K562 (cell line): Measurements from ENCODE around the gene MFSD6L. TPM values are rescaled to one million over a fixed set of nuclear protein-coding genes. Genes with fewer than 3 reads are reported as not detected.

Experiments used
- ATAC-seq: fragments of 200-7000 bp; cut with Tn5 transposase; 3 replicates; pipeline ENCODE4 v1.9.1; 2020; ENCODE audit warnings: moderate library complexity
- BruUV-seq: library from RNA; stranded (reverse); fragments of 400-500 nt; replicated peaks from 2 replicates; lab custom pipeline; 2021; lab: Mats Ljungman, UMichigan
- CTCF ChIA-PET: fragments of 300-600 bp; formaldehyde crosslinking; extraction: SDS; loops from one replicate; lab custom pipeline; 2021; ENCODE audit warnings: low intra/inter-chr PET ratio; lab: Yijun Ruan, JAX
- POLR2A ChIA-PET: fragments of 300-600, 350-650 bp; sonication (Branson Sonifier 250); formaldehyde crosslinking; extraction: SDS; loops from one replicate; lab custom pipeline; 2021; ENCODE audit warnings: antibody characterized with exemption, inconsistent platforms; lab: Yijun Ruan, JAX
- DNase-seq, 4 experiments: peaks; one replicate each; pipeline versions ENCODE4 v3.0.0 to v3.0.0-alpha.2; 2011 to 2018; ENCODE audit warnings: low spot score in 3 of 4, mixed read lengths in 3 of 4; ENCODE audit errors: extremely low read depth in 1 of 4
- FAIRE-seq: peaks from 2 replicates; lab custom pipeline; 2011; peaks lifted over from hg19 to GRCh38; lab: Jason Lieb, UNC
- H2AFZ ChIP-seq: 2 replicates; pipeline ENCODE4 v1.6.0; 2011; ENCODE audit warnings: low read depth, low read length, control low read depth, inconsistent platforms
- H3K27ac ChIP-seq: fragments of 200-600 bp; 3 replicates; pipeline ENCODE4 v1.8.0; 2011; ENCODE audit warnings: low read depth, mild to moderate bottlenecking, control low read depth, inconsistent platforms, low read length, moderate library complexity, mixed read lengths; ENCODE audit errors: extremely low read depth
- H3K27me3 ChIP-seq, 2 experiments: fragments of 300-600 bp in 1 of 2; 2 replicates in 1 of 2; 3 replicates in 1 of 2; pipeline versions ENCODE4 v1.6.0 to v1.8.0; 2011; ENCODE audit warnings: inconsistent platforms in 2 of 2, low read length in 2 of 2, mild to moderate bottlenecking in 1 of 2, mixed read lengths in 1 of 2, moderate library complexity in 1 of 2; ENCODE audit not compliant: control insufficient read depth in 2 of 2, insufficient read depth in 2 of 2
- H3K36me3 ChIP-seq: fragments of 300-600 bp; 3 replicates; pipeline ENCODE4 v1.8.0; 2011; ENCODE audit warnings: mild to moderate bottlenecking, low read length, inconsistent platforms; ENCODE audit not compliant: control insufficient read depth, insufficient read depth
- H3K4me1 ChIP-seq, 2 experiments: fragments of 200-600 bp in 1 of 2; replicated peaks in 1 of 2; 2 replicates in 1 of 2; 3 replicates in 1 of 2; pipeline versions ENCODE4 v1.5.1 to v1.8.0; 2011; ENCODE audit warnings: inconsistent platforms in 2 of 2, low read length in 2 of 2, mild to moderate bottlenecking in 1 of 2, mixed read lengths in 1 of 2, moderate library complexity in 1 of 2; ENCODE audit not compliant: control insufficient read depth in 2 of 2, insufficient read depth in 2 of 2
- H3K4me2 ChIP-seq: 2 replicates; pipeline ENCODE4 v1.6.1; 2011; ENCODE audit warnings: low read length, control low read depth, inconsistent platforms, mixed read lengths; ENCODE audit not compliant: insufficient read depth
- H3K4me3 ChIP-seq: fragments of 200-600 bp; sonication (generic), shearing (Covaris generic); 2 replicates; pipeline ENCODE4 v1.5.1; 2016; ENCODE audit warnings: control low read depth, inconsistent platforms
- H3K79me2 ChIP-seq: fragments of 200-600 bp; 3 replicates; pipeline ENCODE4 v1.8.0; 2011; ENCODE audit warnings: low read length, inconsistent platforms; ENCODE audit not compliant: control insufficient read depth, insufficient read depth
- H3K9ac ChIP-seq, 2 experiments: 2 replicates each; pipeline versions ENCODE4 v1.6.0 to v1.6.1; 2011; ENCODE audit warnings: low read depth in 2 of 2, low read length in 2 of 2, control low read depth in 1 of 2, inconsistent platforms in 1 of 2, mild to moderate bottlenecking in 1 of 2, mixed read lengths in 1 of 2; ENCODE audit not compliant: insufficient read depth in 1 of 2
- H3K9me1 ChIP-seq: one replicate; pipeline ENCODE4 v1.6.0; 2011; ENCODE audit warnings: inconsistent platforms, mild to moderate bottlenecking, low read length, moderate library complexity; ENCODE audit not compliant: control insufficient read depth, insufficient read depth
- H3K9me3 ChIP-seq: replicated peaks from 2 replicates; pipeline ENCODE4 v1.5.1; 2011; ENCODE audit warnings: low read depth, low read length, inconsistent platforms; ENCODE audit not compliant: control insufficient read depth, insufficient read depth
- H4K20me1 ChIP-seq: replicated peaks from 2 replicates; pipeline ENCODE4 v1.6.1; 2011; ENCODE audit warnings: low read length, inconsistent platforms, mixed read lengths; ENCODE audit not compliant: control insufficient read depth, insufficient read depth
- HDAC6 ChIP-seq: IDR thresholded peaks from 2 replicates; pipeline ENCODE4 v1.6.1; 2012; ENCODE audit warnings: low read depth, mild to moderate bottlenecking, control low read depth, inconsistent platforms, low read length, moderate library complexity
- JUND ChIP-seq, 2 experiments: IDR thresholded peaks; 2 replicates in 1 of 2; 3 replicates in 1 of 2; pipeline ENCODE4 v1.6.1; 2011; ENCODE audit warnings: borderline replicate concordance in 2 of 2, low read depth in 2 of 2, low read length in 2 of 2, improper control_type of control experiment in 1 of 2, missing biosample characterization in 1 of 2, missing genetic modification characterization in 1 of 2, missing genetic modification reagents in 1 of 2
- MEF2A ChIP-seq: IDR thresholded peaks from 2 replicates; pipeline ENCODE4 v1.6.1; 2011; ENCODE audit warnings: low read depth, mild to moderate bottlenecking, low read length, moderate library complexity; ENCODE audit not compliant: control insufficient read depth
- MYNN ChIP-seq, 2 experiments: sonication (generic); formaldehyde crosslinking in 1 of 2; IDR thresholded peaks; 2 replicates each; pipeline versions ENCODE4 v1.5.0 to v1.6.1; 2016 to 2020; ENCODE audit warnings: antibody characterized with exemption in 1 of 2, missing genetic modification reagents in 1 of 2
- NONO ChIP-seq, 2 experiments: fragments of 200-400 bp in 1 of 2; fragments of 450-650 bp in 1 of 2; formaldehyde crosslinking in 1 of 2; IDR thresholded peaks; 2 replicates each; pipeline ENCODE4 v1.6.1; 2017; ENCODE audit warnings: low read depth in 2 of 2, mild to moderate bottlenecking in 2 of 2, moderate library complexity in 2 of 2, low read length in 1 of 2
- NR2C1 ChIP-seq, 2 experiments: fragments of 450-650 bp; IDR thresholded peaks; 2 replicates each; pipeline ENCODE4 v1.6.1; 2017; ENCODE audit warnings: mild to moderate bottlenecking in 2 of 2, antibody characterized with exemption in 1 of 2, inconsistent platforms in 1 of 2, missing compliant biosample characterization in 1 of 2, missing genetic modification characterization in 1 of 2
- POLR2B ChIP-seq: fragments of 450-650 bp; IDR thresholded peaks from 2 replicates; pipeline ENCODE4 v1.6.1; 2018; ENCODE audit warnings: low read depth; ENCODE audit not compliant: partially characterized antibody
- TAF15 ChIP-seq: fragments of 200-400 bp; formaldehyde crosslinking; IDR thresholded peaks from 2 replicates; pipeline ENCODE4 v1.6.1; 2017; ENCODE audit warnings: mild to moderate bottlenecking, low read depth, low read length, moderate library complexity
- WGBS: fragments of 100-300 bp; shearing (Covaris generic); methylation state at CpG from one replicate; pipeline ENCODE4 v1.1.6; 2016; ENCODE audit warnings: low coverage, mixed read lengths; ENCODE audit not compliant: insufficient coverage; ENCODE audit errors: missing lambda C conversion rate; 5-methylcytosine and 5-hydroxymethylcytosine counted together
- in situ Hi-C: fragments of 300-500 bp; cut with MboI; formaldehyde crosslinking; loops from 4 replicates; pipeline ENCODE4 v1.15.0; 2018; ENCODE audit warnings: inconsistent platforms, mixed read lengths
- intact Hi-C: fragments of 100-400 bp; cut with micrococcal nuclease; formaldehyde crosslinking; loops from 2 replicates; pipeline ENCODE4 v1.14.2; 2022
- polyA plus RNA-seq, 8 experiments: library from polyadenylated mRNA; depleted of rRNA in 4 of 8; stranded (reverse) in 5 of 8; unstranded in 3 of 8; fragments of >200 nt; fragmentation: Nextera tagmentation in 2 of 8; fragmentation: Illumina TruSeq in 1 of 8; extraction: Ambion mirVana in 2 of 8; extraction: Trizol in 1 of 8; gene quantifications; 2 replicates each; pipeline versions ENCODE4 v1.2.1 to v1.2.3, GENCODE V29; 2011 to 2014; ENCODE audit warnings: inconsistent platforms in 1 of 8, missing spikeins in 1 of 8
- total RNA-seq, 7 experiments: library from RNA; depleted of rRNA in 6 of 7; stranded (reverse); fragments of >200 nt in 6 of 7; fragmentation: Illumina TruSeq in 2 of 7; extraction: Trizol in 2 of 7; gene quantifications; 2 replicates each; pipeline versions ENCODE4 v1.2.1 to v1.2.3, GENCODE V29; 2011 to 2021; ENCODE audit warnings: low replicate concordance in 1 of 7
- TF ChIP-seq, protein P1 (sequence below): fragments of 450-650 bp; formaldehyde crosslinking; IDR thresholded peaks from 2 replicates; pipeline ENCODE4 v1.4.0; 2020; ENCODE audit warnings: mild to moderate bottlenecking, mixed read lengths
- TF ChIP-seq, protein P2 (sequence below): fragments of 450-650 bp; IDR thresholded peaks from 2 replicates; pipeline ENCODE4 v1.6.1; 2018; ENCODE audit warnings: mild to moderate bottlenecking, low read depth; ENCODE audit not compliant: partially characterized antibody
- TF ChIP-seq, protein P3 (sequence below), 2 experiments: fragments of 200-800 bp in 1 of 2; sonication (Bioruptor generic) in 1 of 2; sonication (generic) in 1 of 2; formaldehyde crosslinking in 1 of 2; IDR thresholded peaks in 1 of 2; conservative IDR thresholded peaks in 1 of 2; 2 replicates each; pipeline versions ENCODE4 v1.5.0 to v1.6.1; 2016 to 2020; ENCODE audit warnings: missing compliant biosample characterization in 1 of 2, missing genetic modification characterization in 1 of 2, missing genetic modification reagents in 1 of 2
- TF ChIP-seq, protein P4 (sequence below): sonication (generic); formaldehyde crosslinking; IDR thresholded peaks from 2 replicates; pipeline ENCODE4 v1.5.0; 2020; ENCODE audit warnings: missing genetic modification reagents

MFSD6L gene
- total and polyA plus RNA-seq, 9 of the 15 experiments (the other 6 are each of a cell fraction or from before 2014, with no cell fraction given), result not detected

DNA sequence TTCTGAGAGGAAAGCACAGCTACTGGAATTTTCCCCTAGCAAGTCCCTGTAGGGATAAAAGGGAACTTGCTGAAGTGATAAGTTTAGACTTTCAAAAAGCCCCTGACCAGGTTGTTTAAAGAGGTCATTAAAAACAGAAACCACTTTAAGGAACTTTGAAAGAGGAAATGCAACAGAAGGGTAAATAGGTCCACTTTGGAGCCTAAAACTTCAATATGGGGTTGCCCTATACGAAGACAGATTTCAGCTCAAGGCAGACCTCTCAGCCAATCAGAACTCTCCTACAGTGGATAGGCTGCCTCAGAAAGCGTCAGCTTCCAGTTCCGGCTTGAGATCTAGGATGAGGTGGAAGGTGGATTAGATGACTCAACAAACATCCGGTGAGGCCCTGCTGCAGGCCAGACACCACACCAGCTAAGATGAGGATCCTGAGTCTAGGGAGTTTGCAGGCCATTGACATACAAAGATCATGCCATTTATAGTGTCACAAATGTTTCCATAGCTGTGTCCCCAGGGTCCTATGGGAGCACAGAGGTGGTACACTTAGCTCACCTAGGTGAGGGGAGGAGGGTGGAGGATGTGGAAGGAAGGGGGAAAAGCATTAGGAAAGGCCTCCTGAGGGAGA lies 7.9 kb upstream of the MFSD6L start (continued):
- TF ChIP-seq, protein P1, sequence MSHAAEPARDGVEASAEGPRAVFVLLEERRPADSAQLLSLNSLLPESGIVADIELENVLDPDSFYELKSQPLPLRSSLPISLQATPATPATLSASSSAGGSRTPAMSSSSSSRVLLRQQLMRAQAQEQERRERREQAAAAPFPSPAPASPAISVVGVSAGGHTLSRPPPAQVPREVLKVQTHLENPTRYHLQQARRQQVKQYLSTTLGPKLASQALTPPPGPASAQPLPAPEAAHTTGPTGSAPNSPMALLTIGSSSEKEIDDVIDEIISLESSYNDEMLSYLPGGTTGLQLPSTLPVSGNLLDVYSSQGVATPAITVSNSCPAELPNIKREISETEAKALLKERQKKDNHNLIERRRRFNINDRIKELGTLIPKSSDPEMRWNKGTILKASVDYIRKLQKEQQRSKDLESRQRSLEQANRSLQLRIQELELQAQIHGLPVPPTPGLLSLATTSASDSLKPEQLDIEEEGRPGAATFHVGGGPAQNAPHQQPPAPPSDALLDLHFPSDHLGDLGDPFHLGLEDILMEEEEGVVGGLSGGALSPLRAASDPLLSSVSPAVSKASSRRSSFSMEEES, result no peak
- no peak for TF ChIP-seq MEF2A
- no peak for TF ChIP-seq POLR2B

DNA sequence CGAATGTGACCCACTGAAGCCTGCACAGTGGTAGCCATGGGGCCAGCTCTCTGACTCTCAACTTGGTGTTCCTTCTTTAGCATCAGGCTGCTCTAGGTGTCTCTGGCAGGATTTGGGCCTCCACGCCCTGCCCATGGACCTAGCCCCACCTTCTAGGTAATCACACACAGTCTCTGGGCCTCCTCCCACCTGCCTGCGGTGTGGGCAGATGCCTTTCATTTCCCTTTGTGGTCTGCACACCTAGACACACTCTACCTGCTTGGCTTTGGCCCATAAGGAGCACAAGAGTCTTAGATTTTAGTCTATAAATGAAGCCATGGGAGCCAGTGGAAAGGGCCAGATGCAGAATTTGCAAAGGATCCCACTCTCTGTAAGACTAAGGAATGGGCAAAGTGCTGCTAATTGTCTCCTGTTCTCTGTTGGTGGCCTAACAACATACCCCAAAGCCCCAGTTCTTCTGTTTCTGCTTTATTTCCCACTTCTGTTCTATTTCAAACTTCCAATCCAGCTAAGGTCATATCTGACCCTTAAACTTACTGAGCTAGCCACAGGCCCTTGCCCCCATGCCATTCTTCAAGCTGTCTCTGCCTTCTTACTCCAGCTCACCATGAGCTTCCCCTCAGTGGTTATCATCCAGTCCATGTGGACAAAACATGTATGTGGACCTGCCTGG lies 7.2 kb upstream of the MFSD6L start:
- ATAC-seq (no peak), DNase-seq (no peak), FAIRE-seq (no peak)
- intact Hi-C loops (no loop called here), in situ Hi-C loops (no loop called here)
- H3K4me3 ChIP-seq, result no peak overlapping the region
- H3K9me1 ChIP-seq, result no peaks in the 10 kb centered on the region
- no peak overlapping the region for H3K9ac ChIP-seq
- H3K27ac ChIP-seq, result no peak overlapping the region
- H3K4me1 ChIP-seq, result no peaks in the 10 kb centered on the region
- WGBS, result 0% methylated on average over 3 of the region's 3 CpGs
- BruUV-seq, result no TSS peak
- no peaks in the 10 kb centered on the region for H3K9me3 ChIP-seq
- no peaks in the 10 kb centered on the region for H3K79me2 ChIP-seq
- H3K27me3 ChIP-seq, result peaks cover 0 to 7% of the 10 kb centered on the region in 2 experiments; a peak in 1 of 5 replicates
- CTCF ChIA-PET, result no interaction called here
- POLR2A ChIA-PET, result no interaction called here
- H4K20me1 ChIP-seq, result no peaks in the 10 kb centered on the region
- no peak overlapping the region for H2AFZ ChIP-seq
- H3K4me2 ChIP-seq, result no peak overlapping the region
- H3K36me3 ChIP-seq, result no peaks in the 10 kb centered on the region
- TF ChIP-seq NR2C1 (IDR thresholded peaks at IDR 0.05), result no peak
- no peak for TF ChIP-seq NR2C1 (tag; IDR thresholded peaks at IDR 0.05)
- TF ChIP-seq, protein P2, sequence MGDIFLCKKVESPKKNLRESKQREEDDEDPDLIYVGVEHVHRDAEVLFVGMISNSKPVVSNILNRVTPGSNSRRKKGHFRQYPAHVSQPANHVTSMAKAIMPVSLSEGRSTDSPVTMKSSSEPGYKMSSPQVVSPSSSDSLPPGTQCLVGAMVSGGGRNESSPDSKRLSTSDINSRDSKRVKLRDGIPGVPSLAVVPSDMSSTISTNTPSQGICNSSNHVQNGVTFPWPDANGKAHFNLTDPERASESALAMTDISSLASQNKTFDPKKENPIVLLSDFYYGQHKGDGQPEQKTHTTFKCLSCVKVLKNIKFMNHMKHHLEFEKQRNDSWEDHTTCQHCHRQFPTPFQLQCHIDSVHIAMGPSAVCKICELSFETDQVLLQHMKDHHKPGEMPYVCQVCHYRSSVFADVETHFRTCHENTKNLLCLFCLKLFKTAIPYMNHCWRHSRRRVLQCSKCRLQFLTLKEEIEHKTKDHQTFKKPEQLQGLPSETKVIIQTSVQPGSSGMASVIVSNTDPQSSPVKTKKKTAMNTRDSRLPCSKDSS, result no peak
- TF ChIP-seq TAF15, result no peak
- TF ChIP-seq JUND (IDR thresholded peaks at IDR 0.05; ENCODE audit: borderline replicate concordance, low read depth, low read length), result no peak
- TF ChIP-seq JUND (tag; IDR thresholded peaks at IDR 0.05; ENCODE audit: borderline replicate concordance, low read depth, low read length), result no peak
- TF ChIP-seq HDAC6, result no peak
- TF ChIP-seq NONO (IDR thresholded peaks at IDR 0.05; ENCODE audit: low read depth in 2 of 2, low read length in 1 of 2), result no peak
- TF ChIP-seq, protein P3, sequence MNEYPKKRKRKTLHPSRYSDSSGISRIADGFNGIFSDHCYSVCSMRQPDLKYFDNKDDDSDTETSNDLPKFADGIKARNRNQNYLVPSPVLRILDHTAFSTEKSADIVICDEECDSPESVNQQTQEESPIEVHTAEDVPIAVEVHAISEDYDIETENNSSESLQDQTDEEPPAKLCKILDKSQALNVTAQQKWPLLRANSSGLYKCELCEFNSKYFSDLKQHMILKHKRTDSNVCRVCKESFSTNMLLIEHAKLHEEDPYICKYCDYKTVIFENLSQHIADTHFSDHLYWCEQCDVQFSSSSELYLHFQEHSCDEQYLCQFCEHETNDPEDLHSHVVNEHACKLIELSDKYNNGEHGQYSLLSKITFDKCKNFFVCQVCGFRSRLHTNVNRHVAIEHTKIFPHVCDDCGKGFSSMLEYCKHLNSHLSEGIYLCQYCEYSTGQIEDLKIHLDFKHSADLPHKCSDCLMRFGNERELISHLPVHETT (CRISPR knock-in tag; conservative IDR thresholded peaks at IDR 0.05 in 1 of 2, IDR thresholded peaks at IDR 0.05 in 1 of 2), result no peak
- TF ChIP-seq, protein P4, sequence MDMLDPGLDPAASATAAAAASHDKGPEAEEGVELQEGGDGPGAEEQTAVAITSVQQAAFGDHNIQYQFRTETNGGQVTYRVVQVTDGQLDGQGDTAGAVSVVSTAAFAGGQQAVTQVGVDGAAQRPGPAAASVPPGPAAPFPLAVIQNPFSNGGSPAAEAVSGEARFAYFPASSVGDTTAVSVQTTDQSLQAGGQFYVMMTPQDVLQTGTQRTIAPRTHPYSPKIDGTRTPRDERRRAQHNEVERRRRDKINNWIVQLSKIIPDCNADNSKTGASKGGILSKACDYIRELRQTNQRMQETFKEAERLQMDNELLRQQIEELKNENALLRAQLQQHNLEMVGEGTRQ (CRISPR knock-in tag), result no peak
- no peak for TF ChIP-seq MYNN (IDR thresholded peaks at IDR 0.05)
- no peak for TF ChIP-seq MYNN (CRISPR knock-in tag; IDR thresholded peaks at IDR 0.05)
